ENCODE results near the gene MTMR12.

DNA sequence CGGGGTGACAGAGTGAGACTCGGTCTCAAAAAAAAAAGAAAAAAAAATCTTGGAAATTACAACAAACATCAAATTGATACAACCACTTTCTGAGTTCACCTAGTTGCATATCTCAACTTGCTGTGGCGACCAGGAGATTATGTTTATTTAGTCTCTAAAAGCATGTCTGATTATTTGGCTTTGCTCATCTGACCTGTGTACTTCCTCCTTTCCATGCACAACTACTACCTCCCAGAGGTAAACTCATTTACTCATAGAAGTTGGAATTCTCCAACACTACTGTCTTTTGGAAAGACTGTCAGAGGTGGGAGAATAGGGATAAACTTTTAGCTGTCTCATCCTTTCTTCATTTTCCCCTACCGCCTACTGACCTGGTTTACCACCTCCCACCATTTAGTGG is 42.6 kb downstream of the MTMR12 start:
- TF ChIP-seq, protein P1, sequence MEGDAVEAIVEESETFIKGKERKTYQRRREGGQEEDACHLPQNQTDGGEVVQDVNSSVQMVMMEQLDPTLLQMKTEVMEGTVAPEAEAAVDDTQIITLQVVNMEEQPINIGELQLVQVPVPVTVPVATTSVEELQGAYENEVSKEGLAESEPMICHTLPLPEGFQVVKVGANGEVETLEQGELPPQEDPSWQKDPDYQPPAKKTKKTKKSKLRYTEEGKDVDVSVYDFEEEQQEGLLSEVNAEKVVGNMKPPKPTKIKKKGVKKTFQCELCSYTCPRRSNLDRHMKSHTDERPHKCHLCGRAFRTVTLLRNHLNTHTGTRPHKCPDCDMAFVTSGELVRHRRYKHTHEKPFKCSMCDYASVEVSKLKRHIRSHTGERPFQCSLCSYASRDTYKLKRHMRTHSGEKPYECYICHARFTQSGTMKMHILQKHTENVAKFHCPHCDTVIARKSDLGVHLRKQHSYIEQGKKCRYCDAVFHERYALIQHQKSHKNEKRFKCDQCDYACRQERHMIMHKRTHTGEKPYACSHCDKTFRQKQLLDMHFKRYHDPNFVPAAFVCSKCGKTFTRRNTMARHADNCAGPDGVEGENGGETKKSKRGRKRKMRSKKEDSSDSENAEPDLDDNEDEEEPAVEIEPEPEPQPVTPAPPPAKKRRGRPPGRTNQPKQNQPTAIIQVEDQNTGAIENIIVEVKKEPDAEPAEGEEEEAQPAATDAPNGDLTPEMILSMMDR (IDR thresholded peaks at IDR 0.05; ENCODE audit: extremely low read depth in 1 of 2, insufficient read depth in 1 of 2, low read depth in 1 of 2, low read length in 2 of 2), result no peak
- TF ChIP-seq POLR2A (IDR thresholded peaks at IDR 0.05; ENCODE audit: low read depth, low read length) (no peak), EZH2 (IDR thresholded peaks at IDR 0.05; ENCODE audit: borderline replicate concordance, low read depth, low read length, severe bottlenecking) (no peak), POLR2AphosphoS5 (IDR thresholded peaks at IDR 0.05; ENCODE audit: insufficient read depth, low read depth, low read length) (no peak), FOS (IDR thresholded peaks at IDR 0.05; ENCODE audit: borderline replicate concordance, insufficient read depth, low read length) (no peak), JUN (IDR thresholded peaks at IDR 0.05; ENCODE audit: borderline replicate concordance, insufficient read depth, insufficient read length, low read depth) (no peak), GATA2 (IDR thresholded peaks at IDR 0.05; ENCODE audit: insufficient read depth, insufficient read length, low read depth, low read length) (no peak)
- TF ChIP-seq, protein P2, sequence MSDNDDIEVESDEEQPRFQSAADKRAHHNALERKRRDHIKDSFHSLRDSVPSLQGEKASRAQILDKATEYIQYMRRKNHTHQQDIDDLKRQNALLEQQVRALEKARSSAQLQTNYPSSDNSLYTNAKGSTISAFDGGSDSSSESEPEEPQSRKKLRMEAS (IDR thresholded peaks at IDR 0.05; ENCODE audit: insufficient read depth, insufficient read length), result no peak
